Activated CD8-positive, alpha-beta memory T cell treated with anti-CD3 and anti-CD28 coated beads, Interleukin-2, amount 10 ng/mL, durations not matched to agents 7 days and 5 days (primary cell): ENCODE measurements around the gene SMG7. TPM values are rescaled to one million over a fixed set of nuclear protein-coding genes. Genes with fewer than 3 reads are reported as not detected.
"Not testable (repeated sequence)": the region's sequence is repeated elsewhere in the genome, so short reads cannot be mapped to it uniquely, and the experiment has no call there.

ENCODE experiments used
- ATAC-seq: fragments of 150-1000 bp; cut with Tn5 transposase; one replicate; pipeline ENCODE4 v1.10.0; 2021; ENCODE audit warnings: moderate library complexity
- CTCF ChIA-PET: fragments of 350-600 bp; sonication (Branson Sonifier 250); formaldehyde crosslinking; loops from one replicate; lab custom pipeline; 2021; ENCODE audit warnings: antibody characterized with exemption; lab: Charles Lee
- DNase-seq: peaks from one replicate; pipeline ENCODE4 v3.0.0-alpha.2; 2020
- H3K27ac Mint-ChIP-seq: one replicate; pipeline ENCODE4 v1.8.0; 2021; ENCODE audit warnings: mild to moderate bottlenecking, mixed read lengths
- H3K27me3 Mint-ChIP-seq: one replicate; pipeline ENCODE4 v1.8.0; 2021; ENCODE audit warnings: mixed read lengths
- H3K36me3 Mint-ChIP-seq: one replicate; pipeline ENCODE4 v1.8.0; 2021; ENCODE audit warnings: mild to moderate bottlenecking, mixed read lengths
- H3K4me1 Mint-ChIP-seq: one replicate; pipeline ENCODE4 v1.8.0; 2021; ENCODE audit warnings: mixed read lengths
- H3K4me3 Mint-ChIP-seq: one replicate; pipeline ENCODE4 v1.8.0; 2021; ENCODE audit warnings: mild to moderate bottlenecking, moderate library complexity, mixed read lengths
- H3K9me3 Mint-ChIP-seq: one replicate; pipeline ENCODE4 v1.8.0; 2022; ENCODE audit warnings: low read depth, mixed read lengths
- total RNA-seq, 2 experiments: library from RNA; stranded (reverse); gene quantifications; one replicate each; pipeline ENCODE4 v1.2.3, GENCODE V29; 2021

Gene SMG7
- 10 to 100 TPM; 80.2 to 87.8 TPM for total RNA-seq

GRCh38 chr1:183472488-183473216 is at the start of gene SMG7:
SMG7 (plus strand) TSS chr1:183472499; CDS start chr1:183472621, 122 bp downstream.
- H3K9me3 Mint-ChIP-seq = no peaks in the 10 kb centered on the region
- H3K27me3 Mint-ChIP-seq = no peaks in the 10 kb centered on the region
- ATAC-seq = peak; percentile 4

GRCh38 chr1:183423541-183423940 is 48.8 kb upstream of the SMG7 start:
- no peak overlapping the region for H3K4me3 Mint-ChIP-seq
- no peak for ATAC-seq
- no peaks in the 10 kb centered on the region for H3K36me3 Mint-ChIP-seq
- no peak overlapping the region for H3K27ac Mint-ChIP-seq
- no peaks in the 10 kb centered on the region for H3K9me3 Mint-ChIP-seq
- DNase-seq = no peak
- CTCF ChIA-PET = no interaction called here
- H3K4me1 Mint-ChIP-seq = peaks cover 2% of the 10 kb centered on the region
- peaks cover 44% of the 10 kb centered on the region for H3K27me3 Mint-ChIP-seq

More at GRCh38 chr1:183472488-183473216, at the start of gene SMG7:
- peaks cover 12% of the 10 kb centered on the region for H3K36me3 Mint-ChIP-seq
- CTCF ChIA-PET = interaction anchor here (1.2 kb wide), 1 partner anchor 30 kb away, joined by 3 read pairs; no protein-coding TSS in a partner anchor
- peak; percentile 69 for DNase-seq
- peak within 1 kb of the TSS; percentile 97 for H3K27ac Mint-ChIP-seq
- H3K4me3 Mint-ChIP-seq = peak within 1 kb of the TSS; percentile 94
- H3K4me1 Mint-ChIP-seq = peaks cover 23% of the 10 kb centered on the region

GRCh38 chr1:183424691-183425090 is 47.6 kb upstream of the SMG7 start:
- Mint-ChIP-seq H3K4me3 (no peak overlapping the region), H3K4me1 (no peaks in the 10 kb centered on the region), H3K27ac (no peak overlapping the region), H3K9me3 (no peaks in the 10 kb centered on the region), H3K27me3 (peaks cover 36% of the 10 kb centered on the region), H3K36me3 (no peaks in the 10 kb centered on the region)
- CTCF ChIA-PET = no interaction called here
- DNase-seq = no peak
- no peak for ATAC-seq

- CTCF ChIA-PET, ATAC-seq: not testable (repeated sequence)
Observed at GRCh38 chr1:183427591-183427990, 44.7 kb upstream of the SMG7 start.

GRCh38 chr1:183431840-183432547 is 40.3 kb upstream of the SMG7 start:
- peaks cover 24% of the 10 kb centered on the region for H3K27me3 Mint-ChIP-seq
- ATAC-seq (no peak), DNase-seq (no peak)
- no peak overlapping the region for H3K27ac Mint-ChIP-seq
- H3K4me1 Mint-ChIP-seq = no peaks in the 10 kb centered on the region
- CTCF ChIA-PET = interaction anchor here (1.1 kb wide), 1 partner anchor 27 kb away, joined by 3 read pairs; no protein-coding TSS in a partner anchor
- no peak overlapping the region for H3K4me3 Mint-ChIP-seq
- no peaks in the 10 kb centered on the region for H3K9me3 Mint-ChIP-seq
- H3K36me3 Mint-ChIP-seq = no peaks in the 10 kb centered on the region

More at GRCh38 chr1:183427591-183427990, 44.7 kb upstream of the SMG7 start:
- H3K36me3 Mint-ChIP-seq, H3K27ac Mint-ChIP-seq, H3K4me3 Mint-ChIP-seq, H3K9me3 Mint-ChIP-seq, DNase-seq, H3K4me1 Mint-ChIP-seq: not testable (repeated sequence)
- H3K27me3 Mint-ChIP-seq = peaks cover 32% of the 10 kb centered on the region

GRCh38 chr1:183432548-183432875 is 39.8 kb upstream of the SMG7 start:
- no peaks in the 10 kb centered on the region for H3K9me3 Mint-ChIP-seq
- H3K27ac Mint-ChIP-seq = no peak overlapping the region
- ATAC-seq (no peak), DNase-seq (no peak)
- CTCF ChIA-PET = interaction anchor here (1.1 kb wide), 1 partner anchor 26 kb away, joined by 3 read pairs; no protein-coding TSS in a partner anchor
- H3K36me3 Mint-ChIP-seq = no peaks in the 10 kb centered on the region
- peaks cover 24% of the 10 kb centered on the region for H3K27me3 Mint-ChIP-seq
- H3K4me1 Mint-ChIP-seq = no peaks in the 10 kb centered on the region
- H3K4me3 Mint-ChIP-seq = no peak overlapping the region

GRCh38 chr1:183433703-183434102 is 38.6 kb upstream of the SMG7 start:
- Mint-ChIP-seq H3K9me3 (no peaks in the 10 kb centered on the region), H3K4me1 (no peaks in the 10 kb centered on the region), H3K27me3 (peaks cover 26% of the 10 kb centered on the region), H3K4me3 (no peak overlapping the region), H3K36me3 (no peaks in the 10 kb centered on the region), H3K27ac (no peak overlapping the region)
- DNase-seq = no peak
- no peak for ATAC-seq
- CTCF ChIA-PET = no interaction called here

- no peak overlapping the region for H3K27ac Mint-ChIP-seq
- DNase-seq (no peak), ATAC-seq (no peak)
- H3K36me3 Mint-ChIP-seq = no peaks in the 10 kb centered on the region
- CTCF ChIA-PET = interaction anchor here (0.8 kb wide), 1 partner anchor 25 kb away, joined by 3 read pairs; no protein-coding TSS in a partner anchor
- H3K9me3 Mint-ChIP-seq = no peaks in the 10 kb centered on the region
- peaks cover 28% of the 10 kb centered on the region for H3K27me3 Mint-ChIP-seq
- H3K4me1 Mint-ChIP-seq = no peaks in the 10 kb centered on the region
- H3K4me3 Mint-ChIP-seq = no peak overlapping the region
Observed at GRCh38 chr1:183435497-183435896, 36.8 kb upstream of the SMG7 start.

- DNase-seq = no peak
- no peaks in the 10 kb centered on the region for H3K4me1 Mint-ChIP-seq
- H3K9me3 Mint-ChIP-seq = no peaks in the 10 kb centered on the region
- no peaks in the 10 kb centered on the region for H3K36me3 Mint-ChIP-seq
- H3K27ac Mint-ChIP-seq = no peak overlapping the region
- peaks cover 39% of the 10 kb centered on the region for H3K27me3 Mint-ChIP-seq
- no peak overlapping the region for H3K4me3 Mint-ChIP-seq
- CTCF ChIA-PET = no interaction called here
- ATAC-seq = no peak
Observed at GRCh38 chr1:183438060-183438459, 34.2 kb upstream of the SMG7 start.

- CTCF ChIA-PET = no interaction called here
- Mint-ChIP-seq H3K36me3 (no peaks in the 10 kb centered on the region), H3K9me3 (no peaks in the 10 kb centered on the region), H3K27ac (no peak overlapping the region), H3K4me3 (no peak overlapping the region), H3K27me3 (peaks cover 29% of the 10 kb centered on the region), H3K4me1 (no peaks in the 10 kb centered on the region)
- DNase-seq (no peak), ATAC-seq (no peak)
Observed at GRCh38 chr1:183443011-183443410, 29.3 kb upstream of the SMG7 start.

- CTCF ChIA-PET = no interaction called here
- no peaks in the 10 kb centered on the region for H3K9me3 Mint-ChIP-seq
Observed at GRCh38 chr1:183443466-183443865, 28.8 kb upstream of the SMG7 start.

GRCh38 chr1:183444243-183444642 is 28.1 kb upstream of the SMG7 start:
- H3K9me3 Mint-ChIP-seq = no peaks in the 10 kb centered on the region
- H3K4me3 Mint-ChIP-seq = no peak overlapping the region
- no peak for ATAC-seq
- no peak for DNase-seq
- no peak overlapping the region for H3K27ac Mint-ChIP-seq
- H3K36me3 Mint-ChIP-seq = no peaks in the 10 kb centered on the region
- CTCF ChIA-PET = no interaction called here
- peaks cover 23% of the 10 kb centered on the region for H3K27me3 Mint-ChIP-seq
- no peaks in the 10 kb centered on the region for H3K4me1 Mint-ChIP-seq

More at GRCh38 chr1:183443466-183443865, 28.8 kb upstream of the SMG7 start:
- H3K36me3 Mint-ChIP-seq = no peaks in the 10 kb centered on the region
- H3K27ac Mint-ChIP-seq = no peak overlapping the region
- H3K4me1 Mint-ChIP-seq = no peaks in the 10 kb centered on the region
- ATAC-seq (no peak), DNase-seq (no peak)
- no peak overlapping the region for H3K4me3 Mint-ChIP-seq
- peaks cover 28% of the 10 kb centered on the region for H3K27me3 Mint-ChIP-seq

- Mint-ChIP-seq H3K9me3 (no peaks in the 10 kb centered on the region), H3K27me3 (no peaks in the 10 kb centered on the region), H3K27ac (no peak overlapping the region), H3K4me3 (no peak overlapping the region), H3K36me3 (no peaks in the 10 kb centered on the region), H3K4me1 (no peaks in the 10 kb centered on the region)
- ATAC-seq = no peak
- no peak for DNase-seq
- CTCF ChIA-PET = no interaction called here
Observed at GRCh38 chr1:183449223-183449770, 23.0 kb upstream of the SMG7 start.
